ENCODE measurements around the gene SPEM3. TPM values are rescaled to one million over a fixed set of nuclear protein-coding genes. Genes with fewer than 3 reads are reported as not detected.
A peak's percentile ranks its signal among the peaks of the same experiment; 100 is the strongest.

SPEM3 gene
- total and polyA plus RNA-seq, 2 of the 13 experiments (the other 11 are each of a cell fraction or from before 2014, with no cell fraction given) = not detected

- TF ChIP-seq ZBTB4 (CRISPR knock-in tag; IDR thresholded peaks at IDR 0.05; ENCODE audit: borderline replicate concordance) (peak; percentile 67; the same call in 1 of the 2 replicates), TP53 (CRISPR knock-in tag; conservative IDR thresholded peaks at IDR 0.05) (no peak), ZC3H4 (CRISPR knock-in tag; IDR thresholded peaks at IDR 0.05; ENCODE audit: borderline replicate concordance) (no peak), ZNF678 (CRISPR knock-in tag; IDR thresholded peaks at IDR 0.05) (no peak), BRCA1 (CRISPR knock-in tag; IDR thresholded peaks at IDR 0.05) (no peak), SKI (IDR thresholded peaks at IDR 0.05; ENCODE audit: partially characterized antibody) (peak; percentile 32), KDM3A (CRISPR knock-in tag; IDR thresholded peaks at IDR 0.05; ENCODE audit: low read depth) (no peak; the same call in 1 of the 2 replicates), ZNF432 (CRISPR knock-in tag; IDR thresholded peaks at IDR 0.05; ENCODE audit: borderline replicate concordance) (no peak), ZNF576 (CRISPR knock-in tag; IDR thresholded peaks at IDR 0.05) (no peak), FOXM1 (CRISPR knock-in tag; IDR thresholded peaks at IDR 0.05) (no peak), GTF2F1 (IDR thresholded peaks at IDR 0.05; ENCODE audit: low read length) (no peak), ZNF768 (CRISPR knock-in tag; IDR thresholded peaks at IDR 0.05) (peak; percentile 62), CBX2 (IDR thresholded peaks at IDR 0.05; ENCODE audit: low read depth, low read length) (no peak), CBX2 (CRISPR knock-in tag; IDR thresholded peaks at IDR 0.05; ENCODE audit: low read depth) (no peak), NFE2L2 (IDR thresholded peaks at IDR 0.05; ENCODE audit: low read length) (no peak), HNF1B (CRISPR knock-in tag; IDR thresholded peaks at IDR 0.05) (peak; percentile 69; the same call in 1 of the 2 replicates), RNF2 (conservative IDR thresholded peaks at IDR 0.05; ENCODE audit: low read depth) (peak; percentile 82; the same call in 1 of the 2 replicates)
- TF ChIP-seq, protein P1, sequence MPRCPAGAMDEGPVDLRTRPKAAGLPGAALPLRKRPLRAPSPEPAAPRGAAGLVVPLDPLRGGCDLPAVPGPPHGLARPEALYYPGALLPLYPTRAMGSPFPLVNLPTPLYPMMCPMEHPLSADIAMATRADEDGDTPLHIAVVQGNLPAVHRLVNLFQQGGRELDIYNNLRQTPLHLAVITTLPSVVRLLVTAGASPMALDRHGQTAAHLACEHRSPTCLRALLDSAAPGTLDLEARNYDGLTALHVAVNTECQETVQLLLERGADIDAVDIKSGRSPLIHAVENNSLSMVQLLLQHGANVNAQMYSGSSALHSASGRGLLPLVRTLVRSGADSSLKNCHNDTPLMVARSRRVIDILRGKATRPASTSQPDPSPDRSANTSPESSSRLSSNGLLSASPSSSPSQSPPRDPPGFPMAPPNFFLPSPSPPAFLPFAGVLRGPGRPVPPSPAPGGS (CRISPR knock-in tag; IDR thresholded peaks at IDR 0.05) = peak; percentile 59; the same call in 1 of the 2 replicates
- TF ChIP-seq, protein P2, sequence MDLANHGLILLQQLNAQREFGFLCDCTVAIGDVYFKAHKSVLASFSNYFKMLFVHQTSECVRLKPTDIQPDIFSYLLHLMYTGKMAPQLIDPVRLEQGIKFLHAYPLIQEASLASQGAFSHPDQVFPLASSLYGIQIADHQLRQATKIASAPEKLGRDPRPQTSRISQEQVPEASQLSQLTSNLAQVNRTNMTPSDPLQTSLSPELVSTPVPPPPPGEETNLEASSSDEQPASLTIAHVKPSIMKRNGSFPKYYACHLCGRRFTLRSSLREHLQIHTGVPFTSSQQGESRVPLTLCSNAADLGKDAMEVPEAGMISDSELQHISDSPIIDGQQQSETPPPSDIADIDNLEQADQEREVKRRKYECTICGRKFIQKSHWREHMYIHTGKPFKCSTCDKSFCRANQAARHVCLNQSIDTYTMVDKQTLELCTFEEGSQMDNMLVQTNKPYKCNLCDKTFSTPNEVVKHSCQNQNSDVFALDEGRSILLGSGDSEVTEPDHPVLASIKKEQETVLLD (CRISPR knock-in tag; IDR thresholded peaks at IDR 0.05; ENCODE audit: low read depth) = peak; percentile 82
These were observed 34.0 kb upstream of the SPEM3 start, which contains the start of gene PLSCR3 (continued) for GRCh38 chr17:7394452-7395191.

Data from HepG2 (cell line).